T-helper 9 cell (primary cell): ENCODE results near the gene NALF2.
A peak's percentile ranks its signal among the peaks of the same experiment; 100 is the strongest.

Source experiments
- DNase-seq: peaks from one replicate; pipeline ENCODE4 v3.0.0-alpha.2; 2020

The NALF2 gene

GRCh38 chrX:69530306-69530705, 26.2 kb downstream of the NALF2 start:
- no peak for DNase-seq

DNA sequence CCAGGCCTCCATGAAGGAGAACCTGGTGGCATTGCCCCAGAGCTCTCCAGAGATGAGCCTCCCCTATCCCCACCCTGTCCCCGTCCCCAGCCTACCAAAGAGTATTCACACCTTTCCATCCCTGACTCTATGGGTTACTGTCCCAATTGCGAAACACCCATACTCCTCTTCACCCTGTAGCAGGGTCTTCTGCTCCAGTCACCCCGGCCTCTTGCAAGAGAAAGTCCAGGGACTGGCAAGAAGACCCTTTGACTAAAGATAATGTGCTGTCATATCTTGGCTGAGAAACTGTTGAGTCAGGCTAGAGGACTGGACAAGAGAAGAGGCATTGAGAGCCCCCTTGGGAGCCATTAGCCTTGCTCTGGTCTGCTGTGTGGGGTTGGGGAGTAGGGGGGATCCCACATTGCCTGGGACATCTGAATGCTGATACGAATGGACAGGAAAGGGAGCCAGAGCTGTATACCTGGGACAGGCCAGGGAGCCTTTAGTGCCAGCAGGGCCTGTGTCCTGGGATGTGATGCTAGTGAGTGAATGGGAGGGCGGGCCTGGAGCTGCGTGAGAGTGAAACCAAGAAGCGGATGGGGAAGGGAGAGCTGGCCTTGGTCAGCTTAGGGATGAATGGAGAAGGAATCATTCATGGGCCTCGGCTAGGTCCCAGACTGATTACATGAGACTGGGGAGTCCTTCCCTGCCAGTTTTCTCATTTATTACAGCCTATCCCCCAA, 27.1 kb downstream of the NALF2 start:
- DNase-seq, result no peak

- no peak for DNase-seq
Measured at GRCh38 chrX:69535661-69536060, 31.5 kb downstream of the NALF2 start.

GRCh38 chrX:69538321-69538876, 34.3 kb downstream of the NALF2 start:
- DNase-seq, result peak; percentile 70

DNA sequence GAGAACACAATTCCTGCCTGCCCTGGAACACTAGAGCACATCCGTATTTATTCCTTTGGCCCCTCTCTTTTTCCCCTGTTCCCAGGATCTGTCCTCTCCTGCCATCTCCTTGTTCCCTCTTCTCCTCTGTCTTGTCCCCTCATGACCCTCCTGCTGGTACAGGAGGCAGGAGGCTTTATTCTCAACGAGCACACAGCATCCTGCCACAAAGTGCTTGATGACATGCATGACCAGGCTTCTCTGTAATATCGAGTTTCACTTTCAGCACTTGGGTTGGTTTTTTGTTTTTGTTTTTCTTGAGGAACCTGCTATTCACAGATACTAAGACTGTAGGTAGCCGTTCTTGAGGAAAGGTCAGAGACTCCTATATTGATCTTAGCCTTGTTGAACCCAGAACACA, 35.3 kb downstream of the NALF2 start:
- DNase-seq, result no peak

DNA sequence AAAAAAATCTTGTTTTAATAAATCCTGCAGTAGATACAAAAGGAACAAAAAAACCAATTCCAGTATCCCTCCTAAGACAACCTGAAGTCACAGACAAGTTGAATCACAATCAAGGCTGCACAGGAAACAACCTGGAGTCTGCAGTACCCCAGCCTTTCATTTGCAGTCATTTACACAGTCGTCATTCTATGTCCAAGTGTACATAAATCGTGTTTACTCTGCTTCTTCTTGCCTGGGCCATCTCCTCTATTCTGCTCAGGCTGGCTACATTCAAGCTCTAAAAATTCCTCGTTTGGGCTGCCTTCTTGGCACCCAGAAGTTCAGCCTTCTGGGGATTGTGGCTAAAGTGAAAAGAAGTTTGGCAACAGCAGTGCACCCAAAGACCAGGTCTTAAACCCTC, 37.8 kb downstream of the NALF2 start:
- no peak for DNase-seq

DNA sequence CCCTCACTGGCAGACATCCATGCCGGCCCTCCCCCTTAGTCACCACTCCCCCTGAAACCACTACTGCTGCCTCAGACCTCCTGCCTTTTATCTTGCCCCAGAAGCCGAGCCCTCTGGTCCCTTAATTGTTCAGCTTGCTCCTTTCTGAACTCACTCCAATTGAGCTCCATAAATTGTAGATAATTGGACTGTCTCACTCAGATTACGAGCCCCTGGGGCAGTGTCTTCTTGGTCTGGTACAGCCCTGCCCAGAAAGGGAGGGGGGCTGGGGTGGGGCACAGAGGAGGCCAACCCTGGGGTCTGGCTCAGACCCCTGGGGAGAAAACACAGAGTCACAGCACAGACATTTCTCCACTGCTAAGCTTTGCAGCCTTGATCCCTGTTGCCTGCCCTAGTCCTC, 39.4 kb downstream of the NALF2 start:
- DNase-seq, result no peak

DNA sequence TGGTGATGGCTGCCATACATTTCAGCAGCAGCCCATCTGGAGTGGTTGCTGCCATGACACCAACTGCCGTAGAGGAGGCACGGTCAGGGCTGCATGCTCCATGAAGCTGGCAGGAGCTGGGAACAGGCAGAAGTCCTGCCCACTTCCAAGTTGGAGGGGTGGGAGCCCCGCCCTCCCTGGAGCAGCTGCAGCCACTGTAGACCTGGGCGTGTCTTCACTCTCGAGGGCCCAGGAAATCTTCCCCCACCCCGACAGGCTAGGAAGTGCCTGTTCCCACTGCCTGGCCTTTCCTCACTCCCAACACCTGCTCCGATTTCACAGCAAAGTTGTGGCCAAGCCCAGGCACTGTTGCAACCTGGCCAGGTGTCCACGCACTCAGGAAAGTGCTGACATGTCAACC, 42.3 kb downstream of the NALF2 start:
- no peak for DNase-seq

DNA sequence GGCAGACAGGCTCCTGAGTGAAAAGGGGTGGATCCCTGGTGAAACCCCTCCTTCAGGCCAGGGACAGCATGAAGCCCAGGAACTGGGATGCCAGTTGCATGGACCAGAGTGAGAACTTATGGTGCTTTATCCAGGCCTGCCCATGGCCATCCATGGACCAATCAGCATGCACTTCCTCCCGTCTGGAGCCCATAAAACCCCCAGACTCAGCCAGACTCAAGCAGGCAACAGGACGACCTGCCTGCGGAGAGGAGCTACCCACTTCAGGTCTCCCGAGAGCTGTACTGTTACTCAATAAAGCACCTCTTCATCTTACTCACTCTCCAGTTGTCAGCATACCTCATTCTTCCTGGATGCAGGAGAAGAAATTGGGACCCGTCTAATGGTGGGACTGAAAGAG, 42.9 kb downstream of the NALF2 start:
- DNase-seq, result no peak

GRCh38 chrX:69551421-69552009, 47.4 kb downstream of the NALF2 start:
- DNase-seq, result no peak

DNA sequence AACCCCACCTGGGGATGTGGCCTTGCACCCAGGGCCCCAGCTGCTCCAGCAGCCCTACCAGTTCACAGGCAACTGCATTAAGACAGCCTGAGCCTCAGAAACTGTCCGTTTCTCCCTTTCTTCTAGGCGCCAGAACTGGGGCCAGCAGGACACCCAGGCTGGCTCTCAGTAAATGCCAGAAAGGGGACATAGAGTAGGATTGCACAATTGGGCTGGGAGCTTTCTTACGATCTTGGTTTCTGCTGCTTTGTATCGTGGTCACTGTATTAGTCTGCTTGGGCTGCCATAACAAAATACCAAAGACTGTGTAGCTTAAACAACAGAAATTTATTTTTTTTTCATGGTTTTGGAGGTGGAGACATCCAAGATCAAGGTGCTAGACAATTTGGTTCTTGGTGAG, 48.4 kb downstream of the NALF2 start:
- DNase-seq, result no peak
